A673 (cell line): ENCODE data around the gene KIF26B.
"Not testable (repeated sequence)": the region's sequence is repeated elsewhere in the genome, so short reads cannot be mapped to it uniquely, and the experiment has no call there.

Source experiments
- EZH2 ChIP-seq: fragments of 200-600 bp; sonication (generic); IDR thresholded peaks from 2 replicates; pipeline ENCODE4 v1.6.1; 2017; ENCODE audit warnings: borderline replicate concordance, low read depth, mild to moderate bottlenecking, mixed read lengths, antibody characterized with exemption, low read length; ENCODE audit not compliant: poor library complexity, severe bottlenecking
- TF ChIP-seq, protein P1 (sequence below): fragments of 300-800, 200-600 bp; sonication (generic); conservative IDR thresholded peaks from 2 replicates; pipeline ENCODE4 v1.5.1; 2017; ENCODE audit warnings: low read depth, mild to moderate bottlenecking, antibody characterized with exemption, low read length, moderate library complexity, mixed read lengths

DNA sequence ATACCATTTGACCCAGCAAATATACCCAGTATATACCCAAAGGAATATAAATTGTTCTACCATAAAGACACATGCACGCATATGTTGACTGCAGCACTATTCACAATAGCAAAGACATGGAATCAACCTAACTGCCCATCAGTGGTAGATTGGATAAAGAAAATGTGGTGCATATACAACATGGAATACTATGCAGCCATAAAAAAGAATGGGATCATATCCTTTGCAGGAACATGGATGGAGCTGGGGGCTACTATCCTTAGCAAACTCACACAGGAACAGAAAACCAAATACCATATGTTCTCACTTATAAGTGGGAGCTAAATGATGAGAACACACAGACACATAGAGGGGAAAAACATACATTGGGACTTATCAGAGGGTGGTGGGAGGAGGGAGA, 585.6 kb downstream of the KIF26B start:
- TF ChIP-seq, protein P1, sequence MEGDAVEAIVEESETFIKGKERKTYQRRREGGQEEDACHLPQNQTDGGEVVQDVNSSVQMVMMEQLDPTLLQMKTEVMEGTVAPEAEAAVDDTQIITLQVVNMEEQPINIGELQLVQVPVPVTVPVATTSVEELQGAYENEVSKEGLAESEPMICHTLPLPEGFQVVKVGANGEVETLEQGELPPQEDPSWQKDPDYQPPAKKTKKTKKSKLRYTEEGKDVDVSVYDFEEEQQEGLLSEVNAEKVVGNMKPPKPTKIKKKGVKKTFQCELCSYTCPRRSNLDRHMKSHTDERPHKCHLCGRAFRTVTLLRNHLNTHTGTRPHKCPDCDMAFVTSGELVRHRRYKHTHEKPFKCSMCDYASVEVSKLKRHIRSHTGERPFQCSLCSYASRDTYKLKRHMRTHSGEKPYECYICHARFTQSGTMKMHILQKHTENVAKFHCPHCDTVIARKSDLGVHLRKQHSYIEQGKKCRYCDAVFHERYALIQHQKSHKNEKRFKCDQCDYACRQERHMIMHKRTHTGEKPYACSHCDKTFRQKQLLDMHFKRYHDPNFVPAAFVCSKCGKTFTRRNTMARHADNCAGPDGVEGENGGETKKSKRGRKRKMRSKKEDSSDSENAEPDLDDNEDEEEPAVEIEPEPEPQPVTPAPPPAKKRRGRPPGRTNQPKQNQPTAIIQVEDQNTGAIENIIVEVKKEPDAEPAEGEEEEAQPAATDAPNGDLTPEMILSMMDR, result not testable (repeated sequence)
- not testable (repeated sequence) for TF ChIP-seq EZH2
